Endothelial cell (in vitro differentiated cells): Measurements from ENCODE around the gene DPM1. TPM values are rescaled to one million over a fixed set of nuclear protein-coding genes. Genes with fewer than 3 reads are reported as not detected.

Experiments
- DNase-seq: peaks from one replicate; pipeline ENCODE4 v3.0.0; 2021; ENCODE audit warnings: low spot score
- H3K27ac Mint-ChIP-seq: one replicate; pipeline ENCODE4 v1.8.0; 2021; ENCODE audit warnings: mixed read lengths, inconsistent platforms; ENCODE audit not compliant: unreplicated experiment
- H3K27me3 Mint-ChIP-seq: one replicate; pipeline ENCODE4 v1.8.0; 2021; ENCODE audit warnings: mild to moderate bottlenecking, moderate library complexity, mixed read lengths, inconsistent platforms; ENCODE audit not compliant: unreplicated experiment
- H3K36me3 Mint-ChIP-seq: one replicate; pipeline ENCODE4 v1.8.0; 2021; ENCODE audit warnings: mild to moderate bottlenecking, low read depth, mixed read lengths, inconsistent platforms; ENCODE audit not compliant: unreplicated experiment
- H3K4me1 Mint-ChIP-seq: one replicate; pipeline ENCODE4 v1.8.0; 2021; ENCODE audit warnings: mild to moderate bottlenecking, mixed read lengths, inconsistent platforms; ENCODE audit not compliant: unreplicated experiment
- H3K4me3 Mint-ChIP-seq: one replicate; pipeline ENCODE4 v1.8.0; 2021; ENCODE audit warnings: mild to moderate bottlenecking, mixed read lengths, inconsistent platforms; ENCODE audit not compliant: unreplicated experiment
- H3K9me3 Mint-ChIP-seq: one replicate; pipeline ENCODE4 v1.8.0; 2021; ENCODE audit warnings: mixed read lengths, inconsistent platforms; ENCODE audit not compliant: unreplicated experiment
- CTCF ChIP-seq: fragments of 200-600 bp; sonication (generic); IDR thresholded peaks from one replicate; pipeline ENCODE4 v1.5.0; 2021; ENCODE audit warnings: antibody characterized with exemption; ENCODE audit not compliant: unreplicated experiment
- long read RNA-seq: library from polyadenylated mRNA; unstranded; transcript quantifications from one replicate; pipeline ENCODE4 v2.0.0, GENCODE V29; 2020; ENCODE audit not compliant: unreplicated experiment
- total RNA-seq: library from RNA; stranded (reverse); fragmentation: NEBNext Ultra II Directional; extraction: Animal tissue kit (Norgen Biotek cat#: 25700); gene quantifications from one replicate; pipeline ENCODE4 v1.2.1, GENCODE V29; 2021; ENCODE audit not compliant: unreplicated experiment

DPM1 gene
- 40.0 TPM for total RNA-seq
- long read RNA-seq, transcript DPM1-203 (9 exons, 1,075 nt) = major isoform, 15 of 33 reads
- long read RNA-seq, partial matches to known transcripts = 0 of 33 reads
- long read RNA-seq, other reads (novel, unspliced or antisense) = 18 of 33 reads

GRCh38 chr20:50957798-50958614, at the start of gene DPM1:
TSS of gene DPM1 (minus strand) at chr20:50958532. CDS start at chr20:50958523, 9 bp downstream.
- no peak for TF ChIP-seq CTCF
- H3K27ac Mint-ChIP-seq = peak within 1 kb of the TSS; percentile 97
- DNase-seq = peak; percentile 85
- H3K4me1 Mint-ChIP-seq = peaks cover 22% of the 10 kb centered on the region
- peaks cover 8% of the 10 kb centered on the region for H3K27me3 Mint-ChIP-seq
- peak within 1 kb of the TSS; percentile 95 for H3K4me3 Mint-ChIP-seq
- H3K9me3 Mint-ChIP-seq = no peaks in the 10 kb centered on the region
- no peaks in the 10 kb centered on the region for H3K36me3 Mint-ChIP-seq

DNA sequence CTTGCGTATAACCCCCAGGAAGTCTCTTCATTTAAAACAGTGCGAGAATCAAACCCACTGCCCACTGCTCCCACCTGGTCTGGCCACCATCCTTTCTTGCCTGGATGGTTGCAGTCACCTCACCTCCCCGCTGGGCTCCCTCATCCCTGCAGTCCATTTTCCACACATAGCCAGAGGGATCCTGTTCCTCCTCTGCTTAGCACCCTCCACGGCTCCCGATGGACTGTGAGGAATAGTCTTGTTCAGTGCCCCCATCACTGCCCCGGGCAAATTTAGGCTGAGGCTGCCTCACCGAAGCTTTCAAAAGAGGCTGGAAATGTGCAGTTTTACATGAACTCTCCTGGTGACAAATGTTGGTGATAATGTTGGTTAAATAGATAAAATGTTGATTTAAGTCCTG, 46.9 kb upstream of the DPM1 start:
- no peak for TF ChIP-seq CTCF
- H3K4me3 Mint-ChIP-seq = no peak overlapping the region
- no peak for DNase-seq
- H3K27ac Mint-ChIP-seq = no peak overlapping the region
- H3K4me1 Mint-ChIP-seq = no peaks in the 10 kb centered on the region
- H3K27me3 Mint-ChIP-seq = peaks cover 13% of the 10 kb centered on the region
- H3K9me3 Mint-ChIP-seq = no peaks in the 10 kb centered on the region
- peaks cover 14% of the 10 kb centered on the region for H3K36me3 Mint-ChIP-seq

GRCh38 chr20:51004781-51005180, 46.4 kb upstream of the DPM1 start:
- Mint-ChIP-seq H3K4me1 (no peaks in the 10 kb centered on the region), H3K27ac (no peak overlapping the region), H3K4me3 (no peak overlapping the region), H3K9me3 (no peaks in the 10 kb centered on the region), H3K27me3 (peaks cover 13% of the 10 kb centered on the region), H3K36me3 (peaks cover 14% of the 10 kb centered on the region)
- no peak for TF ChIP-seq CTCF
- no peak for DNase-seq

- Mint-ChIP-seq H3K27ac (no peak overlapping the region), H3K36me3 (peaks cover 13% of the 10 kb centered on the region), H3K4me1 (no peaks in the 10 kb centered on the region), H3K9me3 (no peaks in the 10 kb centered on the region), H3K27me3 (peaks cover 13% of the 10 kb centered on the region), H3K4me3 (no peak overlapping the region)
- no peak for TF ChIP-seq CTCF
- DNase-seq = no peak
Observed at GRCh38 chr20:51004305-51004727, 46.0 kb upstream of the DPM1 start.

GRCh38 chr20:51003753-51004152, 45.4 kb upstream of the DPM1 start:
- Mint-ChIP-seq H3K4me1 (no peaks in the 10 kb centered on the region), H3K27ac (no peak overlapping the region), H3K9me3 (no peaks in the 10 kb centered on the region), H3K27me3 (peaks cover 13% of the 10 kb centered on the region), H3K36me3 (peaks cover 10% of the 10 kb centered on the region), H3K4me3 (no peak overlapping the region)
- TF ChIP-seq CTCF = no peak
- DNase-seq = no peak
